ENCODE data around the gene PCBP1.
"Not testable (repeated sequence)": the region's sequence is repeated elsewhere in the genome, so short reads cannot be mapped to it uniquely, and the experiment has no call there.

The PCBP1 gene

DNA sequence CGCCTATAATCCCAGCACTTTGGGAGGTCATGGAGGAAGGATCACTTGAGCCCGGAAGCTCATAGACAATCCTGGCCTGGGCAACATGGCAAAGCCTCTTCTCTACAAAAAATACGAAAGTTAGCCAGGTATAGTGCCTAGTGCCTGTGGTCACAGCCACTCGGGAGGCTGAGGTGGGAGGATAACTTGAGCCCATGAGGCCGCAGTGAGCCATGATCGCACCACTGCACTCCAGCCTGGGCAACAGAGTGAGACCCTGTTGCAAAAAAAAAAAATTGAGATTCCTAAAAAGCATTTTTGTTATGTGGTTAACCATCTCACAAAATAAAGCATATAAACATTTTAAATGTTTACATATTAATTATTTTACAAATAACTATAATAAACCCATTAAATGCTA is 13.9 kb downstream of the PCBP1 start:
- H3K4me3 ChIP-seq (ENCODE audit: low read length) = no peak overlapping the region
- no peak for TF ChIP-seq ZNF274 (IDR thresholded peaks at IDR 0.05; ENCODE audit: low read depth, low read length)

DNA sequence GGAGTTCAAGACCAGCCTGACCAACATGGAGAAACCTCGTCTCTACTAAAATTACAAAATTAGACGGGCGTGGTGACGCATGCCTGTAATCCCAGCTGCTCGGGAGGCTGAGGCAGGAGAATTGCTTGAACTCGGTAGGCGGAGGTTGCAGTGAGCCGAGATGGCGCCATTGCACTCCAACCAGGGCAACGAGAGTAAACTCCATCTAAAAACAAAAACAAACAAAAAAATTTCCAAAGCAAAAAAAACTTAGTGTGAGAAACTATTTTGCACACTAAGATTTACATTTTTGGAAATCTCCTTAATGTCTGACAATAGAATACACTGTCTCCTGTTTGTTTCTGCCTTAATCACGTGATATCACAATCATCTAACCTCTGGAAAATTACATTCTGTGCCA is 14.4 kb downstream of the PCBP1 start:
- H3K4me3 ChIP-seq (ENCODE audit: low read length) = not testable (repeated sequence)

DNA sequence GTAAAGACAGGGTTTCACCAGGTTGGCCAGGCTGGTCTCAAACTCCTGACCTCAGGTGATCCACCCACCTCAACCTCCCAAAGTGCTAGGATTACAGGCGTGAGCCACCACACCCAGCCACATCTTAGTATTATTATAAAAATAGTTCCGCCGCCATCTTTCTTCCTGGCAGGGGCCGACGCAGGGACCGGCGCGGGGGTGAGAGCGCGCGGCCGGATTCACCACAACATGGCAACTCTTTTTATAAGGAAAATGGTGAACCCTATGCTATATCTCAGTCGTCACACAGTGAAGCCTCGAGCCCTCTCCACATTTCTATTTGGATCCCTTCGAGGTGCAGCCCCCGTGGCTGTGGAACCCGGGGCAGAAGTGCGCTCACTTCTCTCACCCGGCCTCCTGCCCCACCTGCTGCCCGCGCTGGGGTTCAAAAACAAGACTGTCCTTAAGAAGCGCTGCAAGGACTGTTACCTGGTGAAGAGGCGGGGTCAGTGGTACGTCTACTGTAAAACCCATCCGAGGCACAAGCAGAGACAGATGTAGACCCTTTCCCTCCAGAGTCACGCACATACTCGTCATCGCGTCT is 15.1 kb downstream of the PCBP1 start:
- H3K4me3 ChIP-seq (ENCODE audit: low read length) = not testable (repeated sequence)

DNA sequence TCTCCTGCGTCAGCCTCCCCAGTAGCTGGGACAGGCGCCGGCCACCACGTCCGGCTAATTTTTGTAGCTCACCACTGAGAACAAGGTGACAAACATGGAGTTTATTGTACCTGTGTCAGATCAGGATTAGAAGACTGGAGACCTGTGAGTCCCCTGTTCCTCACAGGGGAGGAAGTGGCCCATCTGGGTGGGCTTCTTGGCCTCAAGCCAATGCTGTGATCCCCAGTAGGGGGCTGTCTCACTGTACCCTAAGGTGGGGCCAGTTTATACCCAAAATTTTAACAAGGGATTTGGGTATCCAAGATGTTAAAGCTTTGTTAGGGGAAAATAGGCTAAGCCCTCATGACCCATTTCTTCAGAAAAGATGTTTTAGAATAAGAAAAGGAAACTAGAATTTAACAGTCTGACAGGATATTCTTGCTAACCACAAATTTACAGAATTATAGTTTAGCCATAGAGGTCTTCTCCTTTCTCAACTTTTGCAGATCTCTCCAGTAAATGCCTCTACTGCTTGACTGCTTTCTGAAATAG is 16.3 kb downstream of the PCBP1 start:
- H3K4me3 ChIP-seq (ENCODE audit: low read length) = peak overlapping the region; percentile 40; the same call in 1 of the 2 replicates
- no peak for TF ChIP-seq ZNF274 (IDR thresholded peaks at IDR 0.05; ENCODE audit: low read depth, low read length)

DNA sequence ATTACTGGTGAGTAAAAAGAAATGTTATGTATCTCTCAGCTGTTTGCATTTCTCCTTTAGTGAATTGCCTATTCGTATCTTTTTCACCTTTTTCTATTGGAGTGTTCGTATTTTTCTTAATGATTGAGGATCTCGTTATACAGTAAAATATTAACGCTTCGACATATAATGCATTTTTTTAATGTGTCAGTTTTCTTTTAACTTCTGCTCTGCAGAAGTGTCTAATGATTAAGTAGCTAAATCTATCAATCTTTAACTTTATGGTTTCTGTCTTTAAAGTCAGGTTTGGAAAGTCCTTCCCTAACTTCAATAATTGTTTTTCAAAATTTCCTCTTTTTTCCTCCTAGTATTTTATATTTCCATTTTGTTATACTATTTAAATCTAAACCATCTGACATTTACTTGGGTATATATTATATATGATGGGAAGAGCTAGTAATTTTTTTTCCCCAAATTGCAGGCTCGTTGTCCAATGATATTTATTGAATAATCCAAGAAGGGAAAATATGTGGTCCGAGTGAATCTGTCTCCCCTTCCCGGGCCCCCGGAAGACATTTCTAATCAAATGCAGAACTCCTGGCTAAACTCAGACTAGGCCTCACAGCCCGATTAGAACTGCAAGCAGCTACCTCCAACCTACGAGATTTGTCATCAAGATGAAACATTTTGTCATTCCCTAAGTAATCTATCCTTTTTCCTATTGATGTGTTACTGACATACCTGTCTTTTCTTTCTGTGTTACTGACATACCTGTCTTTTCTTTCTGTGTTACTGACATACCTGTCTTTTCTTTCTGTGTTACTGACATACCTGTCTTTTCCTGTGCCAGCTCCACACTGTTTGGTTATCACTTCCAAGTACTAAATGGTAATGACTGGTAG is 17.2 kb downstream of the PCBP1 start:
- peak overlapping the region; percentile 47 for H3K4me3 ChIP-seq (ENCODE audit: low read length)
- no peak for TF ChIP-seq ZNF274 (IDR thresholded peaks at IDR 0.05; ENCODE audit: low read depth, low read length)

DNA sequence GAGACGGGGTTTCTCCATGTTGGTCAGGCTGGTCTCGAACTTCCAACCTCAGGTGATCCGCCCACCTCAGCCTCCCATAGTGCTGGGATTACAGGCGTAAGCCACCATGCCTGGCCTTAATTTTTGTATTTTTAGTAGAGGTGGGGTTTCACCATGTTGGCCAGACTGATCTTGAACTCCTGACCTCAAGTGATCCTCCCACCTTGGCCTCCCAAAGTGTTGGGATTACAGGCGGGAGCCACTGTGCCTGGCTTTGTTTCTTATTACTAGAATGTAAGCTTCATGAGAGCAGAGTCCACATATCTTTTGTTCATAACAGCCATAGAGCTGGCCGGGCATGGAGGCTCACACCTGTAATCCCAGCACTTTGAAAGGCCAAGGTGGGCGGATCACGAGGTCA is 18.9 kb downstream of the PCBP1 start:
- not testable (repeated sequence) for H3K4me3 ChIP-seq (ENCODE audit: low read length)

DNA sequence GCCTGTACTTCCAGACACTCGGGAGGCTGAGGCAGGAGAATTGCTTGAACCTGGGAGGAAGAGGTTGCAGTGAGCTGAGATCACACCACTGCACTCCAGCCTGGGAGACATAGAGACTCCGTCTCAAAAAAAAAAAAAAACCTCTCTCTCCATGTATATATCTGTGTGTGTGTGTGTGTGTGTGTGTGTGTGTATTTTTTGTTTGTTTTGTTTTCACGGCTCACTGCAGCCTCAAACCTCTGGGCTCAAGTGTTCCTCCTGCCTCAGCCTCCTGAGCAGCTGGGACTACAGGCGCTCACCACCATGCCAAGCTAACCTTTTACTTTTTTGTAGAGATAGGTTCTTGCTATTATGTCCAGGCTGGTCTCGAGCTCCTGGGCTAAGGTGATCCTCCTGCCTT is 23.1 kb downstream of the PCBP1 start:
- H3K4me3 ChIP-seq (ENCODE audit: low read length) = not testable (repeated sequence)

DNA sequence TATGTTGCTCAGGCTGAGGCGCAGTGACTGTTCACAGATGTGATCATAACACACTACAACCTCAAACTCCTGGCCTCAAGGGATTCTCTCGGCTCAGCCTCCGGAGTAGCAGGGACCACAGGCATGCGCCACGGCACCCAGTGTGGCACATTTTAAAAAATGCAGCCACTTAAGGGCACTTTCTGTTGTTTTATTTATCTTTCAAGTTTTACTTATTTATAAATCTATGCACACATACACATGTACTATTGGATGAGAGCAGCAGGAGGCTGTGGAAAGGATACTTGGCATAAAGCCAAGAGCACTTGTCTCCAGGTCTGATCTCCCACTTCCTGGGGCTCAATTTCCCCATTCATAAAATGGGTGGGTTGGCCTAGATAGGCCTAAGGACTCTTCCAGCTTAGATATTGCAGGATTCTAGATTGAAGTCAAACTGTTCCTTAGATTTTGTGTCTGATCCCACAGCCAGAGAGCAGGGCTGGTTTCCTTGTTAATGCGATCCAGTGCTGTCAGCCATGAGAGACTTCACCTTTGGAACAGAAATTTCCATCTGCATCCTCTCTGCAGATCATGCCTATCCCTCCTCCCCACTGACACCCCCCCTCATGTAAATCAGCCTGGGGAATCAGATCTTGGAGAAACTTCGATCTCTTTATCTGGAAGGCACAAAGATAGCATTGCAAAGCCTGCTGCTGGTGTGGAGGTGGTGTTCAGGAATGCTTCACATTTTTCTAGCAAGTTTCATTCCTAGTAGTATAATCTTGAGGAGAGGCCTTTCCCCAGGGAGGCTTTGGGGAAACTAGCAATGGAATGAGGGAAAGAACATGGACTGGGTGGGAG is 24.7 kb downstream of the PCBP1 start:
- H3K4me3 ChIP-seq (ENCODE audit: low read length) = no peak overlapping the region
- TF ChIP-seq ZNF274 (IDR thresholded peaks at IDR 0.05; ENCODE audit: low read depth, low read length) = no peak

DNA sequence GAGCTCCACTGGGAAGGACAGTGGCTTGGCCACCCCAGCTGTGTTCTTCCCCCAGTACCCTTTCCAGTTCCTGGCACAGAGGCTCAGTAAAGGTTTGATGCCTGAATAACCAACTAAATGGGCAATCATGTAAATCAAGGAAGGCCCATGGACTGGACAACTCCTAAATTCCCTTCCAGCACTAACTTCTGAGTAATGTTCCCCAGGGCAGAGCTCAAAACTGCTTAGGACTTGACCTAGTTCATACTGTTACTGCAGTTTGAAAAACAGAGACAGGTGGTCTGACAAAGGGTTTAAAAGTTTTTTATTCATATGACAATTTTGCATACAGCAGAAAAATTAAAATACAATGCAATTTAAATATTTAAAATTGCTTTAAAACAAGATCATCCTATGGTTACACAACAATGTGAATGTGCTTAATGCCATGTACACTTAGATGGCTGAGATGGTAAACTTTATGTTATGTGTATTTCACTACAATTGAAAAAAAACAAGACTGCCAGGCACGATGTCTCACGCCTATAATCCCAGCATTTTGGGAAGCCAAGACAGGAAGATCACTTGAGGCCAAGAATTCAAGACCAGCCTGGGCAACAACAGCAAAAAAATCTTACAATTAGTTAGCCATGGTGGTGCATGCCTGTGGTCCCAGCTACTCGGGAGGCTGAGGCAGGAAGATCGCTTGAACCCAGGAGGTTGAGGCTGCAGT is 26.2 kb downstream of the PCBP1 start:
- TF ChIP-seq ZNF274 (IDR thresholded peaks at IDR 0.05; ENCODE audit: low read depth, low read length) = no peak
- no peak overlapping the region for H3K4me3 ChIP-seq (ENCODE audit: low read length)

DNA sequence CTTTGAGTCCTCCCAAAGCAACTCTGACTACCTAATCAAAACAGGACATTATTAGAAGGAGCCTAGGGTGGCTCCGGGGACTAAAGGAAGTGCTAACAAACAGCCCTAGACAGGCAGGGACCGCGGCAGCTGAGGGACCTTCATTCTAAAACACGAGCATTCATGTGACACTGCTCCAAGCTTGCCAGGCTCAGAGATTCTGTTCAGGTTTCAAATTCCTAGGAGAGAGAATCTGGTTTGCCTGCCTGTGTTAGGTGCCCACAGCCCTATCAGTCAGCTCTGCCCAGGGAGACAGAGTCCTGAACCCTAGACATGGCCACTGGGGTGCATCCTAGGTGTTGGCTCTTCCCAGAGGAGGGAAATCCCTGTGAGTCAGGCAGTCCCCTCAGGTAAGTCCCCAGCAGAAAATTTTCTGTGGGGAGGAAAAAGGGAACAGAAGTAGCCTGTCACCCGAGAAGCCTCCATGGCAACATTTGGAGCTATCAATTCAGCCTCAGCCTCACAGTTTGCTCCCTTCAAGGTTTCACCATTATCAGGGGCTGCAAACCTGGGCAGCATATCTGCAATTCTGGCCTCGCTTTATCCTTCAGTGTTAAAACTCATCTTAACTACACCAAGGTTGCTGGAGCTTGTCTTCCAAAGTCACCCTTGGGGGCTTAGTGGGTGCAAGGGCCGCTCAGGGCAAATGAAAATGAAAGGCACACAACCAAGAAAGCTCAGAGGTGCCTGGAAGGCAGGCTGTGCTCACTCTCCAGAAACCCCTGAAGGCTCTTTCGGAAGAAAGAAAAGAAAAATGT is 28.6 kb downstream of the PCBP1 start:
- no peak for TF ChIP-seq ZNF274 (IDR thresholded peaks at IDR 0.05; ENCODE audit: low read depth, low read length)
- peak overlapping the region; percentile 5; the same call in 1 of the 2 replicates for H3K4me3 ChIP-seq (ENCODE audit: low read length)

DNA sequence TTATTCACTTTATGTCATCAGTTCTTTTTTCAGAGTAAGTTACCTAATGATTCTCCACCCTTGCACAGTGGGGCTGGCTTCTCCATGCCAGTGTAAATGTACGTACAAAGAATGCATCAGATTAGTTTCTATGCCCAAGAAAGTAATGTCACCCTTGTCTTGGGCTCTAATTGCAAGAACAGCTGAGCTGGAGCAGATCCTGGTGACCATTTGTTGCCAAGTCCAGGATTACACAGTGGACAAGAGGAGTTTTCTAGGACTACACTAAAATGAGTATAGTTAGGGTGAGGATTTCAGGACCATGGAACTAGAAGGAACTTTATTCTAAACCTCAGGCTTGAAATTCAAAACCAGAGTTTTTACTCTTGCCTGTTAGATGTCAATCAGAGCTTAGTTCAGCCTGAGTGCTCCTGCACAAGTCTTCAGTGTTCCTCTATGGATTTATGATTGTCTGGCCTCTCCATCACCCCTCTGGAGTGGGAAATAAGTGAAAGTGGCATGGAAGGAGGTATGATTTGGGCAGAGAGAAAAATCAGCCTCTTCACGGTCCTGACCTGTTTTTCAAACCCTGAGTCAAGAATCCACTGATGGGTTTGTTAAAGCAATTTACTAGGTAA is 29.8 kb downstream of the PCBP1 start:
- no peak overlapping the region for H3K4me3 ChIP-seq (ENCODE audit: low read length)
- TF ChIP-seq ZNF274 (IDR thresholded peaks at IDR 0.05; ENCODE audit: low read depth, low read length) = no peak

DNA sequence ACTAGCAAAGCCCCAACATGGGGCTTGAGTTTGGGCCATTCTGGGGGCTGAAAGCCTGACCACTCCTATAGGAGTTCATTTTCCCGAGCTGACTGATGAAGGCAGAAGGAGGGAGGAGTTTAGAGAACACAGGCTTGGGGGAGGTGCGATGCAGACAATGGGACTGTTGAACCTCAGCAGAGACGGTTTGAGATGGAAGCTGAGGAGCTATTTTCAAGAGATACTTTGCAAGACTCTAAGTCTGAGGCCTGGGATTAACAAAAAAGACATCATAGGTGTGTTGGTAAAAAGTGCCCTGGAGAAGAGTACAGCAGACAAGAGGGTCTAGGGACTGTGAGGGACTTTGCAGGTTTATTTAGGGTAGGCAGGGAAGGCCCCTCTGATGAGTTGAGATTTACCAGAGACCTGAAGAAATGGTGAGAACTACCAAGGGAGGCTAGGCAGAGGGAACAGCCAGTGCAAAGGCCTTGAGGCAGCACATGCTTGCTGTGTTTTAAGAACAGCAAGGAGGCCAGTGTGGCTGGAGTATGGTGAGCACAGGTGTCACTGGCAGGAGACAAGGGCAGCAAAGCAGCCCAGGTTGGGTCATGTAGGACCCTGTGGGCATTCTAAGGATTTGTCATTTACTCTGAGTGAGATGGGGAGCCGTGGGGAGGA is 31.6 kb downstream of the PCBP1 start:
- H3K4me3 ChIP-seq (ENCODE audit: low read length) = no peak overlapping the region
- TF ChIP-seq ZNF274 (IDR thresholded peaks at IDR 0.05; ENCODE audit: low read depth, low read length) = no peak

All from GM08714 (cell line).